Measurements from ENCODE around the gene FKBP10.

- TF ChIP-seq CTCF (IDR thresholded peaks at IDR 0.05) (no peak), POLR2AphosphoS5 (IDR thresholded peaks at IDR 0.05) (peak in 2 of 3 donors; percentile 6 to 58)
Observed at GRCh38 chr17:41787021-41787418, 25.8 kb upstream of the FKBP10 start.

Measured in breast epithelium (tissue), 3 donors.